ENCODE measurements around the gene YEATS4. TPM values are rescaled to one million over a fixed set of nuclear protein-coding genes. Genes with fewer than 3 reads are reported as not detected.

Gene YEATS4
- polyA plus RNA-seq, 2 of the 4 experiments (the other 2 are of a cell fraction) = 41.7 to 70.1 TPM

- ATAC-seq = no peak
- POLR2A ChIA-PET = no interaction called here
- no peak overlapping the region for H3K27ac ChIP-seq
- CTCF ChIA-PET = interaction anchor here (2.0 kb wide), 1 partner anchor 24 kb away, joined by 8 read pairs; no protein-coding TSS in a partner anchor
- no peak for DNase-seq (ENCODE audit: low read depth in 1 of 2, low spot score in 1 of 2)
- no peak overlapping the region for H3K4me2 ChIP-seq
- H3K4me3 ChIP-seq = no peak overlapping the region
- peaks cover 9% of the 10 kb centered on the region; the same call in 1 of the 3 replicates for H3K4me1 ChIP-seq
- no peaks in the 10 kb centered on the region for H3K9me3 ChIP-seq
- FAIRE-seq = no peak
- TF ChIP-seq KDM1A (IDR thresholded peaks at IDR 0.05; ENCODE audit: low read depth) (no peak), MAFK (IDR thresholded peaks at IDR 0.05; ENCODE audit: partially characterized antibody) (peak; percentile 60), MAX (IDR thresholded peaks at IDR 0.05) (no peak), RARB (CRISPR knock-in tag; IDR thresholded peaks at IDR 0.05) (no peak), CBX8 (IDR thresholded peaks at IDR 0.05) (no peak)
These were observed 25.4 kb upstream of the YEATS4 start for GRCh38 chr12:69334158-69334557.

GRCh38 chr12:69337311-69338090, 22.0 kb upstream of the YEATS4 start:
- no peak for TF ChIP-seq CHD4 (IDR thresholded peaks at IDR 0.05; ENCODE audit: borderline replicate concordance)
- no peak for TF ChIP-seq KDM5A (IDR thresholded peaks at IDR 0.05)
- TF ChIP-seq RNF2 (IDR thresholded peaks at IDR 0.05; ENCODE audit: borderline replicate concordance, low read depth) = no peak
- TF ChIP-seq BHLHE40 (IDR thresholded peaks at IDR 0.05; ENCODE audit: low read depth, low read length) = no peak
- TF ChIP-seq FOSL2 (IDR thresholded peaks at IDR 0.05) = no peak
- no peak for TF ChIP-seq FOSL2 (CRISPR knock-in tag; IDR thresholded peaks at IDR 0.05)
- no peak for TF ChIP-seq CHD2 (IDR thresholded peaks at IDR 0.05; ENCODE audit: low read length, partially characterized antibody)
- no peak for TF ChIP-seq FOSB (CRISPR knock-in tag; IDR thresholded peaks at IDR 0.05)
- no peak for TF ChIP-seq MAZ (IDR thresholded peaks at IDR 0.05; ENCODE audit: borderline replicate concordance, low read depth, low read length)
- TF ChIP-seq ELK1 (IDR thresholded peaks at IDR 0.05; ENCODE audit: low read depth, low read length) = no peak
- no peak for TF ChIP-seq HEYL (CRISPR knock-in tag; IDR thresholded peaks at IDR 0.05)
- TF ChIP-seq TFCP2L1 (CRISPR knock-in tag; IDR thresholded peaks at IDR 0.05) = no peak
- no peak for TF ChIP-seq PBX3 (IDR thresholded peaks at IDR 0.05)
- no peak for TF ChIP-seq TP53 (CRISPR knock-in tag; IDR thresholded peaks at IDR 0.05)
- no peak for TF ChIP-seq RFX5 (IDR thresholded peaks at IDR 0.05)
- TF ChIP-seq NPAS2 (CRISPR knock-in tag; IDR thresholded peaks at IDR 0.05; ENCODE audit: borderline replicate concordance) = no peak
- TF ChIP-seq MAX (IDR thresholded peaks at IDR 0.05) = no peak
- TF ChIP-seq SMC3 (IDR thresholded peaks at IDR 0.05) = no peak
- no peak for TF ChIP-seq ESRRA (IDR thresholded peaks at IDR 0.05; ENCODE audit: borderline replicate concordance, low read length)
- no peak for TF ChIP-seq CBX2 (IDR thresholded peaks at IDR 0.05; ENCODE audit: borderline replicate concordance, low read depth)
- DNase-seq (ENCODE audit: low read depth in 1 of 2, low spot score in 1 of 2) (no peak), ATAC-seq (no peak), FAIRE-seq (no peak)
- Histone ChIP-seq H3K4me3 (no peak overlapping the region), H3K4me1 (0 out of 3 replicates have a peak, but pooled peaks cover under 1% of the 10 kb centered on the region), H3K4me2 (no peak overlapping the region), H3K9me3 (no peaks in the 10 kb centered on the region), H3K27ac (no peak overlapping the region)
- CTCF ChIA-PET = interaction anchor here (0.5 to 1.6 kb wide), 4 partner anchors 18 to 875 kb away, joined by 3 to 5 read pairs (median 4); no protein-coding TSS in a partner anchor
- WGBS (ENCODE audit: missing lambda C conversion rate) = 66% methylated on average over 2 of the region's 2 CpGs
- POLR2A ChIA-PET = no interaction called here

Measured in A549 (cell line).